Panc1 (cell line): ENCODE measurements around the gene KIAA1217. TPM values are rescaled to one million over a fixed set of nuclear protein-coding genes. Genes with fewer than 3 reads are reported as not detected.
"Not testable (repeated sequence)": the region's sequence is repeated elsewhere in the genome, so short reads cannot be mapped to it uniquely, and the experiment has no call there.

Experiments used
- ATAC-seq: fragments of 200-7000 bp; cut with Tn5 transposase; 2 replicates; pipeline ENCODE4 v1.9.1; 2020; ENCODE audit warnings: mild to moderate bottlenecking, moderate library complexity
- BruUV-seq: library from RNA; stranded (reverse); fragments of 400-500 nt; replicated peaks from 2 replicates; lab custom pipeline; 2021; lab: Mats Ljungman, UMichigan
- CTCF ChIA-PET: fragments of 300-600 bp; sonication (Branson Sonifier 250); formaldehyde crosslinking; loops from one replicate; lab custom pipeline; 2022; ENCODE audit warnings: antibody characterized with exemption; lab: Charles Lee
- POLR2A ChIA-PET: fragments of 300-600 bp; sonication (Branson Sonifier 250); formaldehyde crosslinking; loops from one replicate; lab custom pipeline; 2022; ENCODE audit warnings: antibody characterized with exemption; lab: Charles Lee
- DNase-seq: peaks from one replicate; pipeline ENCODE4 v3.0.0-alpha.2; 2010; ENCODE audit warnings: low read depth, low spot score
- H3K27ac ChIP-seq: 2 replicates; pipeline ENCODE4 v1.5.1; 2011; ENCODE audit warnings: mild to moderate bottlenecking, low read length, inconsistent platforms
- H3K27me3 ChIP-seq: fragments of 200-500 bp; sonication (Bioruptor generic); 2 replicates; pipeline ENCODE4 v1.6.0; 2014; ENCODE audit warnings: low read length, inconsistent platforms; ENCODE audit not compliant: control insufficient read depth, insufficient read depth
- H3K36me3 ChIP-seq: fragments of 200-500 bp; sonication (Bioruptor generic); 2 replicates; pipeline ENCODE4 v1.5.1; 2014; ENCODE audit warnings: inconsistent platforms, mild to moderate bottlenecking, low read length, moderate library complexity; ENCODE audit not compliant: control insufficient read depth, insufficient read depth
- H3K4me1 ChIP-seq: 2 replicates; pipeline ENCODE4 v1.5.1; 2011; ENCODE audit warnings: inconsistent platforms, mild to moderate bottlenecking, low read length, moderate library complexity; ENCODE audit not compliant: control insufficient read depth, insufficient read depth
- H3K4me3 ChIP-seq, 2 experiments: 2 replicates each; pipeline ENCODE4 v1.5.1; 2011 to 2012; ENCODE audit warnings: low read depth in 2 of 2, low read length in 2 of 2, mild to moderate bottlenecking in 2 of 2, inconsistent platforms in 1 of 2, moderate library complexity in 1 of 2
- H3K9me3 ChIP-seq: fragments of 200-500 bp; sonication (Bioruptor generic); 2 replicates; pipeline ENCODE4 v1.5.1; 2014; ENCODE audit warnings: low read depth, mild to moderate bottlenecking, inconsistent platforms, low read length, moderate library complexity; ENCODE audit not compliant: control insufficient read depth, insufficient read depth
- POLR2AphosphoS5 ChIP-seq: IDR thresholded peaks from 2 replicates; pipeline ENCODE4 v1.6.1; 2012; ENCODE audit warnings: mild to moderate bottlenecking, low read depth, low read length, moderate library complexity
- SIN3A ChIP-seq: IDR thresholded peaks from 2 replicates; pipeline ENCODE4 v1.6.1; 2012; ENCODE audit warnings: low read depth, mild to moderate bottlenecking, low read length, moderate library complexity, borderline replicate concordance; ENCODE audit not compliant: insufficient read depth
- TCF7L2 ChIP-seq: IDR thresholded peaks from 2 replicates; pipeline ENCODE4 v1.6.1; 2011; ENCODE audit warnings: mild to moderate bottlenecking, low read depth, low read length, inconsistent platforms
- in situ Hi-C: cut with HindIII; loops from 2 replicates; pipeline ENCODE4 v1.10.0; 2016; ENCODE audit warnings: low sequenced_read_pairs, low pct_unique_long_range_greater_than_20kb
- intact Hi-C: fragments of 100-400 bp; cut with micrococcal nuclease; formaldehyde crosslinking; loops from one replicate; pipeline ENCODE4 v1.10.0; 2022; ENCODE audit not compliant: unreplicated experiment
- total RNA-seq: library from RNA; stranded (reverse); gene quantifications from one replicate; pipeline ENCODE4 v1.2.1, GENCODE V29; 2021; ENCODE audit not compliant: unreplicated experiment
- TF ChIP-seq, protein P1 (sequence below), 2 experiments: IDR thresholded peaks; 2 replicates each; pipeline ENCODE4 v1.6.1; 2011 to 2012; ENCODE audit warnings: low read depth in 2 of 2, control low read depth in 1 of 2, low read length in 1 of 2, mild to moderate bottlenecking in 1 of 2, moderate library complexity in 1 of 2; ENCODE audit not compliant: insufficient read depth in 1 of 2
- TF ChIP-seq, protein P2 (sequence below): fragments of 450-650 bp; IDR thresholded peaks from 2 replicates; pipeline ENCODE4 v1.5.1; 2017; ENCODE audit warnings: mild to moderate bottlenecking

Gene KIAA1217
- total RNA-seq, 1 experiment from 2014 or later = 11.6 TPM

DNA sequence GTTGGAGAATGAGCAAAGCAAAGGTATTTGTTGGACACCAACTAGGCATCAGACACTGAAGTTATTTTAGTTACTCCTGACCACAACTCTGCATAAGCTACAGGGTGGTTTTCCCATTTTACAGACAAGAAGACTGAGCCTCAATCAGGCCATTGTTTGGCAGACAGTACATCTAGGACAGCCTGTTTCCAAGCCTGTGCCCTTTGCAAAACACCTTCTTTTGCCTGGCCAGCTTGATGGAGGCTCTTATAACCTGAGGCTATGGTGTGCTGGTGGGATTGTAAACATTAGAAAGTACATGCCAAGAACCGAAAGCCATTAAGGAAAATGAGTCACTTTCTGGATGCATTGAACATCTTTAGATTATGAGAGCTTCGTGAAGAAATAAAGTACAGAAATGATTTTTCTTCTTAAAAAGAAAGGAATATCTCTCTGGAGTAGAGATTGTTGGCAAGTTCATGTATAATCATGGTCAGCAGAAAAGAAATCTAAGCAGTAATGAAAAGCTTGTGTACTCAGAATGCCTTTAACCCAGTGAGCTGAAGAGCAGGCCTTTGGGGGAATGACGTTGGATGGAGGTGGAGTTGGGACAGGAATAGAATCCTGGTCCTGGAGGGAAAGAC lies 140.6 kb downstream of the KIAA1217 start:
- intact Hi-C loops (no loop called here), in situ Hi-C loops (no loop called here)
- no peak for DNase-seq
- no peaks in the 10 kb centered on the region for H3K27me3 ChIP-seq
- ATAC-seq = peak; percentile 42; the same call in 1 of the 2 replicates
- H3K36me3 ChIP-seq = no peaks in the 10 kb centered on the region
- H3K4me1 ChIP-seq = peaks cover under 1% of the 10 kb centered on the region; the same call in 1 of the 2 replicates
- POLR2A ChIA-PET = no interaction called here
- H3K4me3 ChIP-seq = no peak overlapping the region
- TF ChIP-seq SIN3A = no peak
- TF ChIP-seq, protein P1, sequence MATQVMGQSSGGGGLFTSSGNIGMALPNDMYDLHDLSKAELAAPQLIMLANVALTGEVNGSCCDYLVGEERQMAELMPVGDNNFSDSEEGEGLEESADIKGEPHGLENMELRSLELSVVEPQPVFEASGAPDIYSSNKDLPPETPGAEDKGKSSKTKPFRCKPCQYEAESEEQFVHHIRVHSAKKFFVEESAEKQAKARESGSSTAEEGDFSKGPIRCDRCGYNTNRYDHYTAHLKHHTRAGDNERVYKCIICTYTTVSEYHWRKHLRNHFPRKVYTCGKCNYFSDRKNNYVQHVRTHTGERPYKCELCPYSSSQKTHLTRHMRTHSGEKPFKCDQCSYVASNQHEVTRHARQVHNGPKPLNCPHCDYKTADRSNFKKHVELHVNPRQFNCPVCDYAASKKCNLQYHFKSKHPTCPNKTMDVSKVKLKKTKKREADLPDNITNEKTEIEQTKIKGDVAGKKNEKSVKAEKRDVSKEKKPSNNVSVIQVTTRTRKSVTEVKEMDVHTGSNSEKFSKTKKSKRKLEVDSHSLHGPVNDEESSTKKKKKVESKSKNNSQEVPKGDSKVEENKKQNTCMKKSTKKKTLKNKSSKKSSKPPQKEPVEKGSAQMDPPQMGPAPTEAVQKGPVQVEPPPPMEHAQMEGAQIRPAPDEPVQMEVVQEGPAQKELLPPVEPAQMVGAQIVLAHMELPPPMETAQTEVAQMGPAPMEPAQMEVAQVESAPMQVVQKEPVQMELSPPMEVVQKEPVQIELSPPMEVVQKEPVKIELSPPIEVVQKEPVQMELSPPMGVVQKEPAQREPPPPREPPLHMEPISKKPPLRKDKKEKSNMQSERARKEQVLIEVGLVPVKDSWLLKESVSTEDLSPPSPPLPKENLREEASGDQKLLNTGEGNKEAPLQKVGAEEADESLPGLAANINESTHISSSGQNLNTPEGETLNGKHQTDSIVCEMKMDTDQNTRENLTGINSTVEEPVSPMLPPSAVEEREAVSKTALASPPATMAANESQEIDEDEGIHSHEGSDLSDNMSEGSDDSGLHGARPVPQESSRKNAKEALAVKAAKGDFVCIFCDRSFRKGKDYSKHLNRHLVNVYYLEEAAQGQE (IDR thresholded peaks at IDR 0.05; ENCODE audit: insufficient read depth in 1 of 2, low read depth in 2 of 2, low read length in 1 of 2) = no peak
- TF ChIP-seq, protein P2, sequence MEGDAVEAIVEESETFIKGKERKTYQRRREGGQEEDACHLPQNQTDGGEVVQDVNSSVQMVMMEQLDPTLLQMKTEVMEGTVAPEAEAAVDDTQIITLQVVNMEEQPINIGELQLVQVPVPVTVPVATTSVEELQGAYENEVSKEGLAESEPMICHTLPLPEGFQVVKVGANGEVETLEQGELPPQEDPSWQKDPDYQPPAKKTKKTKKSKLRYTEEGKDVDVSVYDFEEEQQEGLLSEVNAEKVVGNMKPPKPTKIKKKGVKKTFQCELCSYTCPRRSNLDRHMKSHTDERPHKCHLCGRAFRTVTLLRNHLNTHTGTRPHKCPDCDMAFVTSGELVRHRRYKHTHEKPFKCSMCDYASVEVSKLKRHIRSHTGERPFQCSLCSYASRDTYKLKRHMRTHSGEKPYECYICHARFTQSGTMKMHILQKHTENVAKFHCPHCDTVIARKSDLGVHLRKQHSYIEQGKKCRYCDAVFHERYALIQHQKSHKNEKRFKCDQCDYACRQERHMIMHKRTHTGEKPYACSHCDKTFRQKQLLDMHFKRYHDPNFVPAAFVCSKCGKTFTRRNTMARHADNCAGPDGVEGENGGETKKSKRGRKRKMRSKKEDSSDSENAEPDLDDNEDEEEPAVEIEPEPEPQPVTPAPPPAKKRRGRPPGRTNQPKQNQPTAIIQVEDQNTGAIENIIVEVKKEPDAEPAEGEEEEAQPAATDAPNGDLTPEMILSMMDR = no peak
- TF ChIP-seq POLR2AphosphoS5 = no peak
- no peak for TF ChIP-seq TCF7L2
- CTCF ChIA-PET = no interaction called here
- BruUV-seq = no TSS peak
- no peak overlapping the region for H3K27ac ChIP-seq
- H3K9me3 ChIP-seq = no peaks in the 10 kb centered on the region

DNA sequence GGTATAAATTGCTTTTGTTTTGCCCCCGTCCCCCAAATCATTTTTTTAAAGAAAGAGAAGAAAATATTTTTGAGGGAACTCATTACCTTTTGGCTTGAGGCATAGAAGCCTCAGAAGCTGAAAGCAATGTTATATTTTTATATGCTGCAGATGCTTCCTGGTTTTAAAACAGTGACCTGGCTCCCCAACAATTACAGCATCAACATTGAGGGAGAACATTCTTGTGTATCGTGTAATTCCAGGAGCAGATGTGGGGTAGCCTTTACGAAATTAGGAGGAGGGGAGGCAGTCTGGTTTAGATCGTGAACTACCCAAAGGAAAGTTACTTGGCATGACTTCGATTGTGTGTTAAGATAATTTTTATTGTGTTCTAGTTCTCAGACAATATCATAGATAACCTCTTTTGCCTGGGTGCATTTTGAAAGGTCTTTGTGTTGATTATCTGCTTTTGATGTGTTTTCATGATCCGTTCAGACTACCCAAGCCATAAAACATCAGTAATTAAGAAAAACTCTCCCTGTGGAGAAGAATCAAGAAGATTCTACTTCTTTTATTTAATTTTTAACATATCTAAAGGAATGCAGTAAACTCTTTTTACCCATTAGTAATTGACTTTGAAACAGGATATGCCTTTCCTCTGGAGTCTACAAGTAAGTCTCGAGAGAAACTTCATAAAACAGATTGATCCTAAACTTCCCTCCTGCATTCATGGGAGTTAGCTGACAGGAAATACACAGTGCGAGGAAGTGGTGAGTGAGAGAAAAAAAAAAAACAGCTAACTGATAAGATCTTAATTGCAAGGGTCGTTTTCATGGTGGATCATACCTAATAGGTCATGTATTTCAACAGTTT lies 141.4 kb downstream of the KIAA1217 start:
- CTCF ChIA-PET = no interaction called here
- H3K27ac ChIP-seq = no peak overlapping the region
- BruUV-seq = no TSS peak

DNA sequence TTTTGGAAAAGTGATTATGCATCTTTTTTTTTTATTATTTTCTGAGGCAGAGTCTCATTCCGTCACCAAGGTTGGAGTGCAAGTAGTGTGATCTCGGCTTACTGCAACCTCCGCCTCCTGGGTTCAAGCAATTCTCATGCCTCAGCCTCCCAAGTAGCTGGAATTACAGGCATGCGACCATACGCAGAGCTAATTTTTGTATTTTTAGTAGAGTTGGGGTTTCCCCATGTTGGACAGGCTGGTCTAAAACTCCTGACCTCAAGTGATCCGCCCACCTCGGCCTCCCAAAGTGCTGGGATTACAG lies 141.9 kb downstream of the KIAA1217 start:
- H3K27ac ChIP-seq, H3K4me3 ChIP-seq, H3K27me3 ChIP-seq, intact Hi-C loops, CTCF ChIA-PET, H3K4me1 ChIP-seq, ATAC-seq, POLR2A ChIA-PET, BruUV-seq, H3K36me3 ChIP-seq, DNase-seq, H3K9me3 ChIP-seq, in situ Hi-C loops: not testable (repeated sequence)

More for the DNA sequence above, 141.4 kb downstream of the KIAA1217 start:
- ATAC-seq = no peak
- in situ Hi-C loops = no loop called here
- no peaks in the 10 kb centered on the region for H3K36me3 ChIP-seq
- H3K4me1 ChIP-seq = no peaks in the 10 kb centered on the region
- H3K9me3 ChIP-seq = no peaks in the 10 kb centered on the region
- DNase-seq = no peak
- intact Hi-C loops = no loop called here
- POLR2A ChIA-PET = no interaction called here
- H3K27me3 ChIP-seq = no peaks in the 10 kb centered on the region
- TF ChIP-seq, protein P2 = no peak
- no peak overlapping the region for H3K4me3 ChIP-seq
